Activated naive CD8-positive, alpha-beta T cell treated with anti-CD3 and anti-CD28 coated beads for 36 hours (primary cell): ENCODE data around the gene CACNG8. TPM values are rescaled to one million over a fixed set of nuclear protein-coding genes. Genes with fewer than 3 reads are reported as not detected.

Experiments
- DNase-seq: peaks from one replicate; pipeline ENCODE4 v3.0.0; 2021
- H3K27ac Mint-ChIP-seq: one replicate; pipeline ENCODE4 v1.8.0; 2022; ENCODE audit warnings: mild to moderate bottlenecking, moderate library complexity, mixed read lengths
- H3K27me3 Mint-ChIP-seq: one replicate; pipeline ENCODE4 v1.8.0; 2022; ENCODE audit warnings: mild to moderate bottlenecking, mixed read lengths
- H3K36me3 Mint-ChIP-seq: one replicate; pipeline ENCODE4 v1.8.0; 2021; ENCODE audit warnings: mild to moderate bottlenecking, mixed read lengths
- H3K4me1 Mint-ChIP-seq: one replicate; pipeline ENCODE4 v1.8.0; 2021; ENCODE audit warnings: mixed read lengths
- H3K4me3 Mint-ChIP-seq: one replicate; pipeline ENCODE4 v1.8.0; 2022; ENCODE audit warnings: mild to moderate bottlenecking, moderate library complexity, mixed read lengths
- H3K9me3 Mint-ChIP-seq: one replicate; pipeline ENCODE4 v1.8.0; 2022; ENCODE audit warnings: mixed read lengths
- total RNA-seq, 2 experiments: library from RNA; stranded (reverse); gene quantifications; one replicate each; pipeline ENCODE4 v1.2.3, GENCODE V29; 2021

CACNG8 gene
- total RNA-seq, 2 experiments from 2014 or later = not detected

DNA sequence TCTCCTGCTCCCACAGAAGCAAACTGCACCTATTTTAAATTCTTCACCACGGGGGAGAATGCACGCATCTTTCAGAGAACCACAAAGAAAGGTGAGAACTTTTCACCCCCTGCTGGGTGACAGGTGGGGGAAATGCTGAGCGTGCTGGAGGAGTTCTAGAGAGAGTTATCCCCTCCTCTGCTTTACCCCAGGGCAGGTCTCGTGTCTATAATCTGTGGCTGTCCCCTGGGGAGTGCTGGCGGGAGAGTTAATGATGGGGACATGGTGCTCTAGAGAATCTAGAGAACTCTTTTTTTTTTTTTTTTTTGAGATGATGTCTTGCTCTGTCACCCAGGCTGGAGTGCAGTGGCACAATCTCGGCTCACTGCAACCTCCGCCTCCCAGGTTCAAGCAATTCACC is 35.5 kb downstream of the CACNG8 start:
- no peak overlapping the region for H3K27ac Mint-ChIP-seq
- DNase-seq = no peak
- H3K4me3 Mint-ChIP-seq = no peak overlapping the region
- no peaks in the 10 kb centered on the region for H3K9me3 Mint-ChIP-seq
- no peaks in the 10 kb centered on the region for H3K4me1 Mint-ChIP-seq
- no peaks in the 10 kb centered on the region for H3K36me3 Mint-ChIP-seq
- H3K27me3 Mint-ChIP-seq = peaks cover 60% of the 10 kb centered on the region

DNA sequence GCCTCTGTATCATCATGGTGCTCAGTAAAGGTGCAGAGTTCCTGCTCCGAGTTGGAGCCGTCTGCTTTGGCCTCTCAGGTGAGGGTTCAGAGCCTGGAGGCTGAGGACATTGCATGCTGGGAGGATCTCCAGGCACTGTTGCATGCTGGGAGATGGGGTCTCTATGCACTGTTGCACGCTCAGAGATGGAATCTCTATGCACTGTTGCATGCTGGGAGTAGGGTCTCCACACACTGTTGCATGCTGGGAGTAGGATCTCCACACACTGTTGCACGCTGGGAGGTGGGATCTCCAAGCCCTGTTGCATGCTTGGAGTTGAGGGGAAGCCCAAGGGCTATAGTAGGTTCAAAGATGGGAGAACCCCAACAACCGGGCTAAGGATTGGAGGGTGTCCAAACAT is 37.0 kb downstream of the CACNG8 start:
- H3K4me1 Mint-ChIP-seq = no peaks in the 10 kb centered on the region
- no peak overlapping the region for H3K4me3 Mint-ChIP-seq
- DNase-seq = no peak
- peaks cover 48% of the 10 kb centered on the region for H3K27me3 Mint-ChIP-seq
- no peaks in the 10 kb centered on the region for H3K9me3 Mint-ChIP-seq
- H3K27ac Mint-ChIP-seq = no peak overlapping the region
- no peaks in the 10 kb centered on the region for H3K36me3 Mint-ChIP-seq

DNA sequence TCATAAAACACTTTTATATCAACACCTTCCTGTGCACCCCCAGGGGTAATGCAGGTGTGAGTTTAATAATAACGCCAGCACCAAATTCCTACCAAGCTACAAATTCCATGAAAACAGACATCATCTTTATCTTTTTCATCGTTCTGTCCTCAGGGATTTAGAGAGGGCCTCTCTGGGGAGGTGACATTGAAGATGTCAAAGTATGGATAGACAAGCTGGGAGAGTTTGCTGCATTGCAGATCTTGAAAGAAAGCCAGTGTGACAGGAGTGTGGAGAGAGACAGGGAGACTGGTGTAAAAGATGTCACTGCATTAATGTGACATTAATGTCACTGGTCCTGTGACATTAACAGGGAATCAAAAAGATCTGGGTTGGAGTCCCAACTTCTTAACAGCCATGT is 38.8 kb downstream of the CACNG8 start:
- Mint-ChIP-seq H3K4me3 (no peak overlapping the region), H3K27ac (no peak overlapping the region), H3K27me3 (peaks cover 33% of the 10 kb centered on the region), H3K4me1 (no peaks in the 10 kb centered on the region), H3K9me3 (no peaks in the 10 kb centered on the region), H3K36me3 (no peaks in the 10 kb centered on the region)
- no peak for DNase-seq

DNA sequence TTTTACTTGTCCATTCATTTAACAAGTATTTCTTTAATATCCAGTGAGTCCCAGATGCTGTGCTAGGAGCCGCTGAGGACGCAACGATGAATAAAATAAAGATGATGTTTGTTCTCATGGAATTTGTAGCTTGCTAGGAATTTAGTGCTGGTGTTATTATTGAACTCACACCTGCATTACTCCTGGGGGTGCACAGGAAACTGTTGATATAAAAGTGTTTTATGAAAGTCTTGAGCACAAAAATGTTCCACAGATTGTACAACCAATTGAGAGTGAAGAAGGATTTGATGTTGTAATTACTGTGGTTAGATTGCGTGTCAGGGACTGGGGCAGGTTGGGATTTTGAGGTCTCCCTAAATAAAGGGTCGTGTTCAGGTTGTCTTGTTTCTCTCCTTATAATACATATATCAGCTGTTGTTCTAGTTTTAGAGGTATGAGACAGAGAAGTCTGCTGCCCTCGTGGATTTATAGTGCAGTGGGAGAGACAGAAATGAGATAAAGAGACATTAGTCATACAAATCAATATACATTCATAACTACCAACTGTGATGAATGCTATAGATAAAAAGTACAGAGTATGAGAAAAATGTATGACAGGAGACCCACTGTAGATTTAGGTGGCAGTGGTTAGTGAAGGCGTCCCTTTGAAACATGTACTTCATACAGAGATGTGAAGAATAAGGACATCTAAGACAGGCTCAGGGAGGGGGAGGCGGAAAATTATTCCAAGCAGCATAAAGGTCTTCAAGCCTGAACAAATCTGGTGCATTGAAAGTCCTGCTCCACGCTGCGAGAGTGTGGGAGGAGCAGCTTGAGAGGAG is 40.0 kb downstream of the CACNG8 start:
- Mint-ChIP-seq H3K4me3 (no peak overlapping the region), H3K36me3 (no peaks in the 10 kb centered on the region), H3K27me3 (peaks cover 32% of the 10 kb centered on the region), H3K4me1 (no peaks in the 10 kb centered on the region), H3K27ac (no peak overlapping the region), H3K9me3 (no peaks in the 10 kb centered on the region)
- no peak for DNase-seq

DNA sequence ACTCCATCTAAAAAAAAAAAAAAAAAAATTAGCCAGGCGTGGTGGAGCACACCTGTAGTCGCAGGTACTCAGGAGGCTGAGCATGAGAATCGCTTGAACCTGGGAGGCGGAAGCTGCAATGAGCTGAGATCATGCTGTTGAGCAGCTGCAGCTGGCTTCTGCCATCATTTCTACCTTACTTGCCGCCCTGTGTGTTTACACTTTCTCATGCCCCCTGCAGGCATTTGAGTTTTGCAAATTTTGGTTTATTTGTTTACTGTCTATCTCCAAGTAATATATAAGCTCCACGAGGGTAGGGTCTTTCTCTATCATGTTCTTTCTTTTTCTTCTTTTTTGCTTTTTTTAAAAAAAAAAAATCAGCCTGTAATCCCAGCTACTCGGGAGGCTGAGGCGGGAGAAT is 46.7 kb downstream of the CACNG8 start:
- no peaks in the 10 kb centered on the region for H3K4me1 Mint-ChIP-seq
- DNase-seq = no peak
- no peak overlapping the region for H3K27ac Mint-ChIP-seq
- no peaks in the 10 kb centered on the region for H3K36me3 Mint-ChIP-seq
- peaks cover 45% of the 10 kb centered on the region for H3K27me3 Mint-ChIP-seq
- H3K4me3 Mint-ChIP-seq = no peak overlapping the region
- no peaks in the 10 kb centered on the region for H3K9me3 Mint-ChIP-seq

DNA sequence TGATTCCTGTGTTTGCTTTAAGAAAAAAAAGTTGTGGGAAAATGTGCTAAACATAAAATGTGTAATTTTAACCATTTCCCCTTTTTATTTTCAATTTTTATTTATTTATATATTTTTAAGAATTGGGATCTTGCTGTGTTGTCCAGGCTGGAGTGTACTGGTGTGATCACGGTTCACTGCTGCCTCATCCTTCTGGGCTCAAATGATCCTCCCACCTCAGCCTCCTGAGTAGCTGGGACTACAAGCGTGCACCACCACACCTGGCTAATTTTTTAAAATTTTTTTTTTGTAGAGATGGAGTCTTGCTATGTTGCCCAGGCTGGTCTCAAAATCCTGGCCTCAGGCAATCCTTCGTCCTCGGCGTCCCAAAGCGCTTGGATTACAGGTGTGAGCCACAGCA is 47.7 kb downstream of the CACNG8 start:
- no peak overlapping the region for H3K27ac Mint-ChIP-seq
- no peaks in the 10 kb centered on the region for H3K4me1 Mint-ChIP-seq
- H3K36me3 Mint-ChIP-seq = no peaks in the 10 kb centered on the region
- H3K4me3 Mint-ChIP-seq = no peak overlapping the region
- H3K9me3 Mint-ChIP-seq = no peaks in the 10 kb centered on the region
- H3K27me3 Mint-ChIP-seq = peaks cover 51% of the 10 kb centered on the region
- no peak for DNase-seq

- DNase-seq = no peak
- H3K9me3 Mint-ChIP-seq = no peaks in the 10 kb centered on the region
- no peaks in the 10 kb centered on the region for H3K4me1 Mint-ChIP-seq
- H3K36me3 Mint-ChIP-seq = no peaks in the 10 kb centered on the region
- H3K27ac Mint-ChIP-seq = no peak overlapping the region
- H3K27me3 Mint-ChIP-seq = peaks cover 56% of the 10 kb centered on the region
- no peak overlapping the region for H3K4me3 Mint-ChIP-seq
These were observed 48.9 kb downstream of the CACNG8 start for GRCh38 chr19:54011507-54012211.

DNA sequence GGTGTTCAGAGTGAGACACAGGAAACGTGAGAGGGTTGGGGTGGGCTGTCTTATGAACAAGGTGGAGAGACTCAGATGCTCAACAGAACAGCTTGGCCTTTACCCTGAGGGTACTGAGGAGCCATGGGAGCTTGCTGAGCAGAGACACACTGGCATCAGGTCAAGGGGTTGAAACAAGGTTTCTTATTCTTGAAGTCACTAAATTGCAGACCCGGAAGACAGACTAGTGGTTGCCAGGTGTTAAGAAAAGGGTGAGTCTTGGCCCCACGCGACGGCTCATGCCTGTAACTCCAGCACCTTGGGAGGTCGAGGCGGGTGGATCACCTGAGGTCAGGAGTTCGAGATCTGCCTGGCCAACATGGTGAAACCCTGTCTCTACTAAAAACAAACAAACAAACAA is 51.1 kb downstream of the CACNG8 start:
- no peaks in the 10 kb centered on the region for H3K9me3 Mint-ChIP-seq
- H3K4me3 Mint-ChIP-seq = no peak overlapping the region
- H3K4me1 Mint-ChIP-seq = no peaks in the 10 kb centered on the region
- H3K27me3 Mint-ChIP-seq = peaks cover 53% of the 10 kb centered on the region
- no peak overlapping the region for H3K27ac Mint-ChIP-seq
- no peak for DNase-seq
- H3K36me3 Mint-ChIP-seq = no peaks in the 10 kb centered on the region

DNA sequence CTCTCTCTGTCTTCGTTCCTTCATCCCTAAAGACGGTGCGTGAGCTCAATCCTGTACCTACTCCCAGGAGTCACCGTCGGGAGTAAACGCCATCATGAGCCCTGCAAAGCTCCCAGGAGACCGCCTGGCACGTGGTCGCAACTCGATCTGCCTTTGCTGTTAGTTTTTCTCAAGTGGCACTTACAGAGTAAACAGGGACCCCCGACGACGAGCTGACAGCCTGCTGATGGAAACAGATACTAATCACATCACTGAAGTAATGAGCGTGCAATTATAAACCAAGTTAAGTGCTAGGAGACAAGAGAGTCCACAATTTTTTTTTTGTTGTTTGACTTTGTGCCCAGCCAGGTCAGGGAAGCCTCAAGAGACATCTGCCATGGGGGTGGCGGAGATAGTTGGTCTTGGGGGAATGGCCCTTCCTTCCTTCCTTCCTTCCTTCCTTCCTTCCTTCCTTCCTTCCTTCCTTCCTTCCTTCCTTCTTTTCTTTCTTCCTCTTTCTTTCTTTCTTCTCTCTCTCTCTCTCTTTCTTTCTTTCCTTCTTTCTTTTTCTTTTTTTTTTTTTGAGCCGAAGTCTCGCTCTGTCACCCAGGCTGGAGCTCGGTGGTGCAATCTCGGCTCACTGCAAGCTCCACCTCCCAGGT is 52.3 kb downstream of the CACNG8 start:
- Mint-ChIP-seq H3K36me3 (no peaks in the 10 kb centered on the region), H3K27me3 (peaks cover 53% of the 10 kb centered on the region), H3K4me3 (no peak overlapping the region), H3K4me1 (peaks cover 2% of the 10 kb centered on the region), H3K9me3 (no peaks in the 10 kb centered on the region), H3K27ac (no peak overlapping the region)
- DNase-seq = no peak

DNA sequence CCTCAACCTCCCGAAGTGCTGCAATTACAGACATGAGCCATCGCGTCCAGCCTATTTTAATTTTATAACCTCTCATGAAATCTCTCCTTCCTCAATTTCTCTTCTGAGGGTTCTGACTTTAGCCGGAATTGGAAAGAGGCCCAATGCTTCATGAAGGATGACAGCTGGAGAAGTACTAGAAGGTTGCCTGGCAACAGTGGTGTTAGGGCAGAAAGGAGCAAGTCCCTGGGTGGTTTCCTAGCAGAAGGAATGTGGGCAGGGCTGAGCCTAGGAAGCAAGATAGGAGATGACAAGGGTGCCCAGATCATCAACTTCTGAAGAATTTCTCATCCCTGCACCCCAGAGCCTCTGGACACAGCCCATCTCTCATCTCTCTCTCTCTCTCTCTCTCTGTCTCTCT is 54.5 kb downstream of the CACNG8 start:
- H3K9me3 Mint-ChIP-seq = no peaks in the 10 kb centered on the region
- H3K4me1 Mint-ChIP-seq = peaks cover 6% of the 10 kb centered on the region
- no peaks in the 10 kb centered on the region for H3K36me3 Mint-ChIP-seq
- H3K4me3 Mint-ChIP-seq = no peak overlapping the region
- H3K27me3 Mint-ChIP-seq = peaks cover 54% of the 10 kb centered on the region
- H3K27ac Mint-ChIP-seq = no peak overlapping the region
- no peak for DNase-seq

DNA sequence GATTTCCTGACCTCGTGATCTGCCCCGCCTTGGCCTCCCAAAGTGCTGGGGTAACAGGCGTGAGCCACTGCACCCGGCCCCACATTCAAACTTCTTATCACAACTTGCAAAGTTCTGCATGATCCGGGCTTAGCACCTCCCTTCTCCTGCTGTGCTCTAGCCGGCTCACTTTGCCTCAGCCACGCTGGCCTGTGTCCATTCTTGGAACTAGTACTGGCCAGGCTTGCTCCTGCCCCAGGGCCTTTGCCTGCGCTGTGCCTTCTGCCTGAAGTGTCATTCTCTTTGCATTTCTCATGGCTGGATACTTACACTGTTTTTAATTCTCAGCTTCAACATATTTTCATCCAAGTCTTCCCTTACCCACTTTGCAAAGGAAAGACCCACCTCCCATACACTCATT is 58.6 kb downstream of the CACNG8 start:
- Mint-ChIP-seq H3K27ac (no peak overlapping the region), H3K27me3 (peaks cover 60% of the 10 kb centered on the region), H3K4me1 (peaks cover 6% of the 10 kb centered on the region), H3K4me3 (no peak overlapping the region), H3K9me3 (no peaks in the 10 kb centered on the region), H3K36me3 (no peaks in the 10 kb centered on the region)
- DNase-seq = no peak

DNA sequence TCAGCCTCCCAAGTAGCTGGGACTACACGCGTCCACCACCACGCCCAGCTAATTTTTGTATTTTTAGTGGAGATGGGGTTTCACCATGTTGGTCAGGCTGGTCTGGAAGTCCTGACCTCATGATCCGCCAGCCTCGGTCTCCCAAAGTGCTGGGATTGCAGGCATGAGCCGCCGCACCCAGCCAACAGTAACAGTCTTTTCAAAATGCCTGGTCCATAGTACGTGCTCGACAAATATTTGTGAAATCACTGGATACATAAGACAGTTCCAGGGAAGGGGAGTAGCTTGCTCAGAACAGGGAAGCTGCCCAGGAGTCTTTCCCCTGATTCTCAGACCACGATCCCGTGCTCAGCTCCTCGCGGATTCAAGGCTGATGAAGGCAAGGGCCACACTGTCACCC is 59.2 kb downstream of the CACNG8 start:
- no peak for DNase-seq
- peaks cover 64% of the 10 kb centered on the region for H3K27me3 Mint-ChIP-seq
- no peak overlapping the region for H3K4me3 Mint-ChIP-seq
- no peak overlapping the region for H3K27ac Mint-ChIP-seq
- peaks cover 6% of the 10 kb centered on the region for H3K4me1 Mint-ChIP-seq
- H3K9me3 Mint-ChIP-seq = no peaks in the 10 kb centered on the region
- no peaks in the 10 kb centered on the region for H3K36me3 Mint-ChIP-seq

- Mint-ChIP-seq H3K27ac (no peak overlapping the region), H3K36me3 (no peaks in the 10 kb centered on the region), H3K27me3 (peaks cover 61% of the 10 kb centered on the region), H3K9me3 (no peaks in the 10 kb centered on the region), H3K4me1 (peaks cover 6% of the 10 kb centered on the region), H3K4me3 (no peak overlapping the region)
- no peak for DNase-seq
These were observed 60.5 kb downstream of the CACNG8 start for GRCh38 chr19:54023191-54023590.

GRCh38 chr19:54024660-54025059 is 61.9 kb downstream of the CACNG8 start:
- Mint-ChIP-seq H3K27ac (no peak overlapping the region), H3K4me1 (peaks cover 6% of the 10 kb centered on the region), H3K36me3 (no peaks in the 10 kb centered on the region), H3K4me3 (no peak overlapping the region), H3K27me3 (peaks cover 63% of the 10 kb centered on the region), H3K9me3 (no peaks in the 10 kb centered on the region)
- no peak for DNase-seq

- Mint-ChIP-seq H3K27ac (no peak overlapping the region), H3K36me3 (no peaks in the 10 kb centered on the region), H3K4me1 (no peaks in the 10 kb centered on the region), H3K9me3 (no peaks in the 10 kb centered on the region), H3K4me3 (no peak overlapping the region), H3K27me3 (peaks cover 69% of the 10 kb centered on the region)
- no peak for DNase-seq
These were observed 63.9 kb downstream of the CACNG8 start for GRCh38 chr19:54026656-54027055.
